GM21717 (cell line): Measurements from ENCODE around the gene SLC38A6.

Experiments used
- ATAC-seq: cut with Tn5 transposase; IDR thresholded peaks from one replicate; pipeline ENCODE4 v1.9.1; 2021; ENCODE audit warnings: mild to moderate bottlenecking, moderate library complexity; ENCODE audit not compliant: unreplicated experiment

SLC38A6 gene

DNA sequence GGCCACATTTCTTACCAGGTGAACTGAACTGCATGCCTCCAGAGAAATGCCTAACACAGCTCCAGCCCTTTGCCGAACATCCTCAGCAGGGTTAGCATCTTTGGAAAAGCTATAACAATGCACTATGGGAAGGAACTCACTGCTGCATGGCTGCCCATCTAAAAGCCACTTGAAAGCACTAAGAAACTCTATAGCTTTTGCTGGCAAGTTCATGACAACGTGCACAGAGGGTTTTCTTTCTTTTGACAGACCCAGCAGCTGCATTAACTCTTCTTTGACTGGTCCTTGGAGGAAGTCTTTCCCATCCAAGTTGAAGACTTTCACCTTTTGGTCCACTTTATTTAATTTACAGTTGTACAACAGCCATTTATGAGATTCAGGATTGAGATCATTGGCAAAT lies 5.5 kb upstream of the SLC38A6 start:
- ATAC-seq: no peak

DNA sequence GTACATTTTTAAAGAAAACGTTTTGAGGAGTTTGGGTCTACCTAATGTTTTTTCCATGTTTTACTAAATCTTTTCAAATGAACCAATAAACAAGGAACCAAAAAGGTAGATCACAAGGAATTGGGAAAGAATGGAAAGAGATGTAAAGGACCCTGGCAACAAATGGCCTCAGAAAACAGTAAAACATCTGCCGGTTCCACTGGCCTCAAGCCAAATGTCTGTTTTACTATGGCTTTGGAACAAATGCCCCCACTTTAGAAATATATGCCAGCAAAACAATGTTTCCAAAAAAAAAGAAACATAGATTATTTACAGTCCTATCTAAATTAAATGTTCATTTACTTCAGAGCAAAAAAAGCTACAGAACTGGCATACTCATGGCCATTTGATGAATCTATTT lies 3.2 kb upstream of the SLC38A6 start:
- ATAC-seq: no peak

DNA sequence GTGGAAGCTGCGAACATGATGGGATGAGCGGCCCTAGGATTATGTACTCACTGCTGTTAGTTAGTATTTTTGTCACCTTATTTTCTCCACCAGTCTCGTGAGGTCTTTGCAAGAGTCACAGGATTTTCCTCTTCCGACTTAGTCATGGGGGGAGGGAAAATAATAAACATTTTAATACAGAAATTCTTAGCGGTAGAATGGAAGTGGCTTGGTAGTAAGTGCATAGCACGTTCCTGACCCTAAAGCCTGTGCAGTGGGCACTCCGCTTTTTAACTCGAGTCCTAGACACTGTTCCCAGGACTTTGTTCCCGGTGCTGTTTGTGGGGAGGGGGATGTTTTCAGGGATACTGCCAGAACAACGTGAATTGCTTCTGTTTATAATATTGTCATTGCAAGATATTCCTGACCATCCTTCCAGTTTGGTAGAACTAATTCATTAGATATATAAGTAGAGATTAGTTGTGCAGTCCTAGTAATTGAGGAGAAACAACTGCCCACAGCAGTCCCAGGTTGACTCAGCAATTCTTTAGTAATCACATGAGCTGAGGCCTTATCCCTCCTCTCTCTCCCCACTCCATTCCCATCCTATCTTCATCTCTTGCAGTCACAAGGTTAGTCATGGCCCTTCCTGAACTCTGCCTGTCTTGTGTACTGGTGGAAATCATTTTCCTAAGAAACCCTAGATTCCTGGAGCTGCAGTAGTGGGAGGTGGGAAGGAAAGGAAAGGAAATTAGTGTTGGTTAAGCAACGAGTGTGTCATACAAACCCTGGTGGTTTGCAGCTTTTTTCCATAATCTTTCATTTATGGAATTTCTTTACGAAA lies 799 bp downstream of the SLC38A6 start:
- no peak for ATAC-seq

DNA sequence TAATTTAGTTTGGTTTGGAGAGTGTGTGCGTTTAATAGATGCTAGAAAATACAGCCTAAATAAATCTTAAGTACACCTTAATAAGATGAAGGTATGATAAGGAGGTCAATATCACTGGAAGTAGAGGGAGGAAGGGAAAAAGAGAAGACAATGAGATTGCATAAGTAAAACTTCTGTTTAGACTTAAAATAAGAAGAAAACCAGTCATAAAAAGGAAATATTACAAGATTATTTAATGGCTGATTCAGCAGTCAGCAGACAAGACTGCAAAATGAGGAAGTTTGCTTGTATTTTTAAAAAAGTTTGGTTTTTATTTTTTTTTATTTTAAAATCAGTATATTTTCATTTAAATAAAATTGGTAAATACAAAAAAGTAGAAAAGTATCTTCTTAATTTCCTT lies 3.2 kb downstream of the SLC38A6 start:
- ATAC-seq: no peak

DNA sequence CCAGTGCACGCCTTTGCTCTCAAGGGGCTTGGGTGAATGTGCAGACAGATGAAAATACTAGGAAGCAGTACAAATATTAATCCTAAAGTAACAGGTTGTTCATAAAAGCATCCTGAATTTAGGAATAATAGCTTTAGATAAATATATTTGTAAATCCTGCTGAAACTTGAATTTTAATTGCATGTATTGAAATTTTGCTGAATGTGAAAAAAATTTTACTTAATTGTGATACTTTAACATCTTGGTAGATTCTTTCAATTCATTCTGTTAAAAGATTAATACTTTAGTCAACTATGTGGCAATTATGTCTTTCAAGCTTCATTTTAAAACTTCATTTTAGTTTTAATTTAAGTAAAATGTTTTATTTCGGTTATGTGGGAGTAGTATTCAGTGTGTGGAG lies 5.5 kb downstream of the SLC38A6 start:
- ATAC-seq: no peak

DNA sequence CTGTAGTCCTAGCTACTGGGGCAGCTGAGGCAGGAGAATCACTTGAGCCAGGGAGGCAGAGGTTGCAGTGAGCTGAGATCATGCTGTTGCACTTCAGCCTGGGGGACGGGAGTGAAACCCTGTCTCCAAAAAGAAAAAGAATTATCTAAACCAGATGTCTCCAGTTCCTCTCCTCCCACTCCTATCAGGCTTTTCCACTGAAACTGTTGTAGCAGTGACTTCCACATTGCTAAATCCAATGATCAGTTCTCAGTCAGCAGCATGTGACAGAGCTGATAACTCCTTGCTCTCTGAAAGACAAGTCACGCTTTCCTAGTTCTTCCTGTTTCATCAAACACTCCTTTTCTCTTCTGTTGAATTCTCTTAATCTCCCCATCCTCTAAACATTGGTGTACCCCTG lies 8.6 kb downstream of the SLC38A6 start:
- no peak for ATAC-seq

DNA sequence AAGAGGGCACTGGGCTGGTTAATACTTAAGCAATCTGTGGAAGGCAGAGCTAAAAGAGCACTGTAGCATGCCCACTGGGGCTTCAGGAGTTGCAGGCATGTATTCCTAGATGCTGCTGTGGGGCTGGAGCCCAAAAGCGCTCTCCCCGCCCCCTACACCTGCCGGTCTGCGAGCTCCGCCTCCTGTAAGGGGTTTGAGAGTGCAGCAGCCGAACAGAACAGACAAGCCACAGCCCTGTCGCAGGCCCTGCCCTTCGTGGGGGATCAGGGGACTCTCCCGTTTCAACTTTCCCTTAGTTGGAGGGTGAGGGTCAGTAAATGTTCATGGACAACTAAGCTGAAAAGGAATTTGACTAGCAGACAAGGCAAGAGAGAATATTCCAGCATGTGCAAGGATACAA lies 17.6 kb downstream of the SLC38A6 start:
- ATAC-seq: no peak

DNA sequence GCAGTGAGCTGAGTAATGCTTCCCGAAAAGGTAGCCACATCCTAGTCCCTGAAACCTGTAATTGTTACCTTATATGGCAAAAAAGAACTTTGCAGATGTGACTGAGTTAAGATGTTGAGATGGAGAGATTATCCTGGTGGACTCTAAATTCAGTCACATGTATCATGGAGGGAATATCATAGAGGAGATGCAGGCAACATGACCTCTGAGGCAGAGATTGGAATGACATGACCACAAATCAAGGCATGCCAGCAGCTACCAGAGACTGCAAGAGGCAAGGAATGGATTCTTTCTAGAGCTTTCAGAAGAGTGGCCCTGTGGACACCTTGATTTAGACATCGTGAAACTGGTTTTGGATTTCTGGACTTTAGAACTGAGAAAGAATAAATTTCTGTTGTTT lies 18.5 kb downstream of the SLC38A6 start:
- ATAC-seq: no peak

DNA sequence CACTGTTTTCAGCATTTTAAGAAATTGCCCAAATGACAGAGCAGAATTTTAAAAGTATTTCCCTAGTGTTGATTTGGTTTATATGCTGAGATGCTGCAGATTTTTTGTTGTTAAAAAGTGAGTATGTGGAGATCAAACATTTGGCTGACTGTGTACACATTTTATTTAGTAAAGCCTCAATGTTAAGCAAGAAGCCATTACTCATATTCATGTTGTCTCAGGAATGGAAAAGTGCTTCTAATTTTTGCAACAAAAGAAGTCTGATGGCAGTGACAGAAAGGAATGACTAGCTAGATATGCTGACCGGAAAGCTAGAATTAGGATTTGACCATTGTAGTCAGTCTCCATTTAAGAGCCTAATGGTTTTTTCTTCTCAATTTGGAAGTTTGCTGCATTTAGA lies 22.5 kb downstream of the SLC38A6 start:
- ATAC-seq: no peak

DNA sequence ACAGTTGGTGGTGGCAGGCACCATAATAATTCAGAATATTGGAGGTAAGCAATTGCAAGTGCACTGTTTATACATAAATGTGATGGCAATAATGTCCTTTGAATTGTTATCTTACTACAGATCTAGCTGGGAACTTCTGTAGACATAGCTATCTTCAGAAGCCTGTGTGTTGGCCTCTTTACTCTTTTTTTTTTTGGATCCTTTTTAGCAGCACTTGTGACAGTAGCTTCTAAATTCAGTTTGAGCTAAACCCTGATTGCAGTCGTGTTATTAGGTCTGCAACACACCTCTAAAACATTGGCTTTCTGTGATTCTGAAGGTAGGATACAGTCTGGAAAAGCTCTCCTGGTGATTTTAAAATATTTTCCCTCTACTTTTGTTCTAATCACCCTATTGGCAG lies 38.5 kb downstream of the SLC38A6 start:
- no peak for ATAC-seq

DNA sequence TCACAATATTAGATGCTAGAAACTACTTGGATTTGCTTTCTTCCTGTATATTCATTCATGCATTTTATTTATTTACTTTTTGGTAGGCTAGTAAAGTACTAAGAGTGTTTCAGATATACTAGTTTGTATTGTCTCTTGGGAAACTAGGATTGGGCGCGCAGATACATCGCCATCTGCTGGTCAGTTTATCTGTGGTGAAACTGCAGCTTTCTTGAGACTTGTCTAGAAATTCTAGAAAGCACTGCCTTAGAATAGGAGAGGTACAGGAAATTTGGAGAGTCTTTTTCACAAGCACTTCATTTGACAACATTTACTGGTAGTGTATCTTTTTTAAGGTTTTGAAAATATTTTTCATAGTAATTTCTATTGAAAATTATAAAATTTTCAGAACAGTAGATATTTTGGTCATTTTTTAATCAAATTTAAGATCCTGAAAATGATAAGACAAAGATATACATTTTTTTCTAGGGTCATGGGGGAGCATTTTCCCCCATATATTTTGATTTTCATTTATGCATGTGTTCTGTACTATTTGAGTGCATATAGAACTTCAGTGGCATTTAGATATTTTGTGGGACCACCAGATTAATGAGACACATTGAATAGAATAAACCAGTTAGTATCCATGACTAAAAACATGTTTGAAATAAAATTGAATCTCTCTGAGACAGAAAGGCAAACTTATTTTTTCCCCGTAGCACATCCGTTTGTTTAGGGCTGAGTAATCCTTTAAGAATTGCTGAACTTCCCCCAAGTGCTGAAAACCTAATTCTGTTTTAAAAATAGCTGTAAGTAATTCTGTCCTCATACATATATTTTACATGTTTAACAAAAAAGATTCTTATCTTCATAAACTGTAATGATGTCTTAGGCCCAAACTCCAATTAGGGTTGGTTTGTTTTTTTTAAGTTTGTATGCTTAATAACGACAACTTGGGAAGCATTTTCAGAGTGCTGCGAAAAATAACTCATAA lies 44.5 kb downstream of the SLC38A6 start:
- ATAC-seq: no peak

DNA sequence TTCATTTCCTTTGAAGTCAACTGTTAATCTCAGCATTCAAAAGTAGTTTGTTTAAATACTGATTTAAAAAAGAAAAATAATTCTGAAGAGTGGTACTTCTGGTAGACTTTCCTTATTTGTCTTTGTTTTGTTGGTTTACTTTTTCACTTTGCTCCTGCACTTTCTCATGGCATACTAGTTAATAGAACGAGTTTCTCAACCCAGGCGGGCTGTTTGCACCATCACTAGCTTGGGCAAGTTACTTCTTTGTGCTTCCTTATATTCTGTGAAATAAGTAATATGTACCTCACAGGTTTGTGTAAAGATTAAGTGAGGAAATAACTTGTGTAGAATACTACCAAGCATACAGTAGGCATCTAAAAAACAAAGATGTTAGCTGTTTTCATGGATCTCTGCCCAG lies 45.5 kb downstream of the SLC38A6 start:
- ATAC-seq: no peak

DNA sequence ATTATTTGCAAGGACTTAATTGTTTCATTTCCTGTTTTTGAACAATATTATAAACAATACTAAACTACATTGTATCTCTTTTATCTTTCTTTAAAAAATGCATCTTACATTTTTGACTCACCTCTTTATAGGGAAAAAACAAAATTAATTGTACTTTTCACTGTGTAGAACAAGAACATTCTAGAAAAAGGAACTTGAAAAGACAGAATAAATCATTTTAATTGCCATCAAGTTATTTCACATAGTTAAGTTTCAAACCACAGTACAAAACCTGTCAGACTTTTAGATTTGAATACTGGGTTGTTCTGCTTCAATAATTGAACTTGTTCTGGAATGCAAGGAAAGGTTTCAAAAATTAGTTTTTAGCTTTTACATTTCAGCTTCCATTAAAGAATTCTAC lies 50.0 kb downstream of the SLC38A6 start:
- no peak for ATAC-seq

DNA sequence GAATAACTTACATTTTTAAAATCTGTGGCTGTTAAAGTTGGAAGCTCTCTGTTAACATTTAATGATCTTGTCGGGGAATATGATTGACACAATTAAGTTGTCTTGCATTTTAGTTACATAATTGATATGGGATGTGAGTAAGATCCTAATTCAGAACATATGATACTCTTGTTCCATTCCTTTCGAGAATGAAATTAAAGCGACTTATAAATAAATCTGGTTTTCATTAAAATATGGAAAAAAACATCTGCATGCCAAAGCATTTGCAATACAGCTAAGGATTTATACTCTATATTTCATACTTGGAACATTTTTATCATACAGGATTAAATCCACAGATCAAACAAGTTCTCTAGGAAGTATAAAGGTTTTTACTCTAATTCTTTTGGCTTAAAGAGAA lies 52.0 kb downstream of the SLC38A6 start:
- no peak for ATAC-seq

DNA sequence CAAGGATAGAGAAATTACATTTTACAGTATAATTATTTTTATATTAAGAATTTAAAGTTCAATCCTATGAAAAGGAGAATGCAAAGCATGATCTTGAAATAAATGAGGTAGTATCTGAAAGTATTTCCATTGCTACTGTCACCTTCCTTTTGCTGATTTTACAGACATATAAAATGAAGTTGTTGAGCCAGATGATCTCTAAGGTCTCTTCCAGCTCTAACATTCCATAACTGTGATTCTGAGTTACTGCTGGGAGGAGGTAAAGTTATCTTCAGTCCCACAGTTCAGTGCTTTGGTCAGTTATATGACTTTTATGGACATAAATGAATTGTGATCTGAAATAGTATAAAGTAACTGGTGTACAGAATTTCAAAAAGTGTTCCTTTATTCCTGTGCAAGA lies 52.8 kb downstream of the SLC38A6 start:
- ATAC-seq: no peak

DNA sequence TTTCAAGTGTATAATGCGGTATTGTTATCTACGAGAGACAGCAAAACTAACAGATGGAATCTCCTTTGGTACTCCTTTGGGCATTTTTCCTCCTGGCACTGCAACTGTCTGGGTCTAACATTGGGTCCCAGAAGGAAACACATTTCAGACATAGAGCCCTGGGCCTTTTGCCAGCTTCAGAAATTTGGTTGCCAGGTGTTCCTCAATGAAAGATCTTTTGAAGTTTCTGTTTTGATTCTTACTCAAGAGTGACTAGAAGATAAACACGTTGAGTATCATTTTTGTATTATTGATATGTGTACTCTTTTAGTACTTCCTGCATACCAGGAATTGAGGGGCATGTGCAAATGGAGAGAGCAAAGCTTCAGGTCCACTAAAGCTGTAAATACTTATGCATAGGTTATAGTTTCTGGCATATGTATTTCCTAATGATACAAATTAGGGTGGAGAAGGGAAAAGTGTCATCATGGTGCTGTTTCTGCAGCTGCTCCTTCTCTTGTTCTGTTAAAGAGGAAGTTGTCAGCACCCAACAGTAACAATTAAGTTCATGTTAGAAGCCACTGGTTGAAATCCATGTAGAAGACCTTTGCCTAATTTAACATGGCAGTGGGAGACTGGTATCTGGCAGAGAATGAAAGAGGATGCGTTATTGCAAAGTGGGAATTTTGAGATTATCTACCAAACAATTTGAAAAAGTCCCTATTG lies 53.5 kb downstream of the SLC38A6 start:
- ATAC-seq: peak; percentile 90

DNA sequence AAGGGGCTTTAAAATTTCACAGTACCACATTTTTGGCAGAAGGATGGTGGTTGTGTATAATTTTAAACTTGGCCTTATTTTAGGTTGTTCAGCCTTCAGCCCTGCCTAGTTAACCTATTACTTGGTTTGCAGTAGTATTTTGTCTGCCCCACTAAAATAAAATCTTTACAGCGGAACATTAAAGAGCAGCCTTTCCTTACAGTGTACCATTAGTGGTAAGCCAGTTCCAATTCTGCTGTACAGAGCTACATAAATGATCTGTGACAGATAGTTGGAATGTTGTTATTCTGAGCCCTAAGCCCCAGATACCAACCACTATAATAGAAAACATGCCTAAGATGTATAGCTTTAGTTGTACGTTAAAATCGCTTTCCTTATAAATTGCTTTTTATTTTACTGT lies 56.2 kb downstream of the SLC38A6 start:
- no peak for ATAC-seq

DNA sequence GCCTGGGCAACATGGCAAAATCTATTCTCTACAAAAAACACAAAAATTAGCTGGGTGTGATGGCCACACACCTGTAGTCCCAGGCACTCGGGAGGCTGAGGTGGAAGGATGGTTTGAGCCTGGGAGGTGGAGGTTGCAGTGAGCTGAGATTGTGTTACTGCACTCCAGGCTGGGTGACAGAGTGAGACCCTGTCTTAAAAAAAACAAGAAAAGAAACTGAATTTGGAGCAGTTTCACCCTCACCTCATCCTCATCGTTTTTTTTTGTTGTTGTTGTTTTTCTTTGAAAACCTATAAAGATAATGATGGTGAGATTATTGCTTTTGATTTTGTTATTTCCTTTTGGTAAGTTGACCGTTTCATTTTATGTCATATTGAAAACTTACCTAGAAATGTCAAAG lies 60.7 kb downstream of the SLC38A6 start:
- no peak for ATAC-seq

DNA sequence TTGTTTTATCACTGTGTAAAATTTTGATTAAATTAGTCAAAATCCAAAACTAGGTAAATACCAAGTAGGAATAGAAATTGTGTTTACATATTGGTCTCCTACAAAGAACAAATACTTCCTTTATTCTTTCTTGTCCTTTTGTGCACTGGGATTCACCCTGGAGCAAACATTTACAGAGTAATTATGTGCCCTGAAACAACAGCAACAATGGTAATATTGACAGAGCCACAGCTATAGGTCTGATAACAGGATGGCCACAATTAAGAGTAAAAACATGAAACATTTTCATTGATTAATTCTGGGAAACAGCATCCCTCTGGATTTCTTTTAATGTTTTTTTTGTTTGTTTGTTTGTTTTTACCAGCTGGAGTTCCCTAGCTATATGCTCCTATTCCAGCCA lies 61.2 kb downstream of the SLC38A6 start:
- no peak for ATAC-seq

DNA sequence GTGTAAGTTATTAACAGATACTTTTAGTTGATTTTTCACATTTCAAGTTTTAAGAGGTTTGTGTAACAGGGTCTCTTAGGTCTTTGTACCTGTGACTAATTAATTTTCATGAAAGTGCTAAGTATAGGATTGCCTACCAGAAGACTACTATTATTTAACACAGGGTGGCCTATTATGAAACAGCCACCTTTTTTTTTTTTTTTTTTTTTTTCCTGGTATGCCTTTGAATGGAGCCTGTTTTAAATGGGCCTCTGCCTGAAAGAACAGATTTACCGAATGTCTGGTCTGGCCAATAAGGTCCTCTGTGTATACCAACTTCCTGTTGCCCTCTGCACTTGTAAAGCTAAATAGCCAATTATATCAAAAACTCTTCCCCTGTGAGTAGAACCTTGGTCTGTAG lies 62.5 kb downstream of the SLC38A6 start:
- ATAC-seq: no peak

DNA sequence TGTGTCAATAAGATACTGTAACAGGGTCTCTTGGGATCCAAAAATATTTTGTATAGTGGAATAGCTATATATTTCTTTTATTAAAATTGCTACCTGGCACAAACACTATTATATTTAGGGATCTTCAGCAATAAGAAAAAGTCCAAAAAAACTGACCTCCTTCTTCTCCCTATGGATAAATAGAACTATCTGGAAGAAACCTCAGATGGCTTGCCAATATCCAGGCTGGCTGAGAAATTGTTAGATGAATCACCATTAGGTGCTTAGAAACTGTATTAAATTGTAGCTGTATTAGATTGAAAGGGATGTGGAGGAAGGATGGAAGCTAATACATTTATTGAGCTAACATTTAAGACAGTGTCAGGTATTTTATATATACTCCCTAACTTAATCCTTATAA lies 66.0 kb downstream of the SLC38A6 start:
- no peak for ATAC-seq
